SHP77 (cell line): ENCODE results near the gene RASGRP2.

Experiments
- DNase-seq, 2 experiments: peaks; one replicate each; lab custom pipeline; 2025; lab: John Stamatoyannopoulos, UW

Gene RASGRP2

DNA sequence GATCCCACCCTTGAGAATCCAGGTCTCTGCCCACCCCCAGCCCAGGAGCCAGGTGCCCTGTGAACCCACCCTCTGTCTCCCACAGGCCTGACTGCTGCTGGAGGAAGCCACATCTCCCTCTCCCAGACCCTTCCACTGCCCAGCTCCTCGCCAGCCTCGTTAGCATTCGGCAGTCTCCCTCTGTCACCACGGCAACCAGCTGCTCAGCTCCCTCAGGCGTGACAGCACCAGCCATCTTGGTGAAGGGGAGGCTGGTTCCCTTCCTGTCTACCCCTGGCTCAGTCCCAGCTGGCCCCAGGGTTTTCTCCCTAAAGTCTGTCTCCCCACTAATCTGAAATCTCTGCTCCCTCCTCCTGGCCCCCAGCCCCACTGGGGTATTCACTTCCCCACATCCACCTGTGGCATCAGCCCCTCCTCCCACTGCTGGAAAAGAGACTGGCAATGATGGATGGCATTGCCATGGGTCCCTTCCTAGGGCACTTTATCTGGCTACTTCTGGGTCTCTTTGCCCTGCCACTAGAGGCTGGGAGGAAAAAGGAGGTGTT, 49.0 kb downstream of the RASGRP2 start:
- DNase-seq, result peak; percentile 58 to 65

DNA sequence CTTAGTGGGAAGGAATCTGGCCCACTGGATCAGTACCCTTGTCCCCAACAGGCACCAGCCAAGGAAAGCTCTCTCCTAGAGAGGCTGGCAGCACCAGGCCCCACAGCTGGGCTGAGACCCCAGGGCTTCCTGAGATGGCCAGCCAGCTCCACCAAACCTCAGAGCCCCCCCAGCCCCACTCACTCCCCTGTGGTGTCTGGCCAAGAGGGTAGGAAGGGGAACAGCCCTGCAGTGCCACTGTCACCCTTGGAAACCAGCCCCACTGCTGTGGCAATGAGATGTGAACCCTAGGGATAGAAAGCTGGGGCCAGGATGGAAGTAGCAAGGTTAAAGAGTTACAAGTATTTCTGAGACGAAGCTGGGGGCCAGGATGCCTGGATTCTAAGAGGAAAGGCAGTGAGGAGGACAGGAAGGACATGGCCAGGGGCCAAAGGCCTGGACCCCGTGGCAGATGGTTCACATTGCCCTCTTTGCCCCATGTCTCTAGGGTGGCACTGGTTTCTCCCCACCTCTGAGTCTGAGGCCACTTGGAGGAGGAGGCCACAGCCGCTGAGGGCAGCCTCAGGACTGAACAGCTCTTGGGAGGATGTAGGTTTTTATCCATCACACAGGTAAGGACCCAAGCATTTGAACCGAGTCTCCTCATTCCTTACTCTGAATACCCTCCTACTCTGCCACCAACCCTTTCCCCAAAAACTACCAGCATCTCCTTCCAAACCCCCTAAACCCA, 49.8 kb downstream of the RASGRP2 start:
- no peak for DNase-seq

DNA sequence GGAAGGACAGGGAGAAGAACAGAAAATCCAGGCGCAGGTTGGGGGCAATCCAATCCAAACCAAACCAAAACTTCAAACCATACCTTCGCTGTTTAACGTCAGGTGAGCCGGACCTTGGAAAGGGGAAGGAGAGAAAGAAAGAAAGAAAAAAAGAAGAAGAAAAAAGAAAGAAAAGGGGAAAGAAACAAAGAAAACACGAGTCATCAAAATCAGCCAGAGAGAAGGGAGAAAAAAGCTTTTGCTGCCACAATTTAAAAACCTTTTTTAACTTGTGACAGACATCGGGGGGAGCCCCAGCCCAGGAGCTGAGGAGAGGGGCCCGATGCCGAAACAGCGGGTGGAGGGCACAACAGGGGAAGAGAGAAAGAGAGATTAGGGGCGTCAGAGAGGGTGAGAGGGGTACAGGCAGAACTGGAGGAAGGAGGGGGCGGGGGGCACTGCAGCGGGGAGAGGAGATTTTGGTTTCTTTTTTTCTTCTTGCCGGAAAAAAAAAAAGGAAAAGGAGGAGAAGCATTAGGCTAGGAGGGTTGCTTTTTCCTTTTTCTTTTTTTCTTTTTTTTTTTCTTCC, 51.1 kb downstream of the RASGRP2 start:
- DNase-seq, result no peak

DNA sequence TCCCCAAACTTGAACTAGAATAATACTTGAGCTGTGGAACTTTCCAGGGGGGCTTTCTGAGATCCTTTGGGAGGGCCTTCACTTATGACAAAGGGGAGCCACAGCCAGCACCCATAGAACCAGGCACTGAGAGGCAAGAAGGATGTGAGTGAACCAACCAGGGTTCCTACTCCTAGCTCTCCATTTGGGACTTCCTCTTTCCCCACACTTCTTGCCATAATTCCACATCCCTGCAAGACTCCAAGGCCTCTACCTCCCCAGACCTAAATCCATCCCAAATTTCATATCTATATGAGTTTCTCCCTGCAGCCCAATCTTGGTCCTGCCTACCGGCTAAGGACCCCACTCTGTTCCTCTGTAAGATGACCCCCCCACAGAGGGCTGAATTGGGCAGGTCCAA, 52.4 kb downstream of the RASGRP2 start:
- no peak for DNase-seq

DNA sequence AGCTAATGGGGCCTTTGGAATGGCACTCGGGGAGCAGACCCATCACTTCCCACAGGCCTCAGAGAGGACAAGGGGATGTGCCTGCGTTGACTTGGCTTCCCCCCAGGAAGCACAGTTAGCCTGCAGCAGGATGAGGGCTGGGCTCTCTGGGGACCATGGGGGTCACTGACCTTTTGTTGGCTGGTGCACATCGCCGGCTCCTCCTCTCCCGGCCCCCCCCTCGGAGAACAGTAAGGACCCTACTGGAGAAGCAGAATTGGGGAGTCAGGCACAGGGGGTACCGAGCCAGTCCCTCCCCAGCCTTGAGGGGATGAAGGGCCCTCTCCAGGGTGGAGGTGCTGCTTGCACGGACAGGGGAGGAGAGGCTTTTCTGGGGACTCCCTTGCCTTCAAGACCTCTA, 53.7 kb downstream of the RASGRP2 start:
- DNase-seq, result no peak

DNA sequence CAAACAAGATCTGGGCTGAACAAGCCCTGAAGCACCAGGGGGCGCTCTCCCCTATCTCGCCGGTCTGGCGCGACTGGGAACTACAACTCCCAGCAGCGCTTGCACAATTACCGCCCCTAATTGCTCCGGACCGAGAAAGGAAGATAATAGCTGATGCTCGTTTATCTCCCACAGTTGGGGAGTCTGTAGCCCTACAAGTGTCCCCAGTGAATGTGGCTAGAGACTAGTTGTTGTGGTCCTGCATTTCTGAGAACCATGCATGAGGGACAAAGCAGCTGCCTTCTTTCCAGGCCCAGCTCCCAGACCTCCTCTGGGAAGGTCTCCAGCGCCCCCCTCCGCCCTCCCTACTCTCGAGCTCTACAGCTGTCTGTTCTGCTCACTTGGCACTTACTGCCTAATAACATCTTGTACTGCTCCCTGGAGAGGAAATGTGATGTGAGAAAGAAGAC, 55.4 kb downstream of the RASGRP2 start:
- peak; percentile 83 for DNase-seq

DNA sequence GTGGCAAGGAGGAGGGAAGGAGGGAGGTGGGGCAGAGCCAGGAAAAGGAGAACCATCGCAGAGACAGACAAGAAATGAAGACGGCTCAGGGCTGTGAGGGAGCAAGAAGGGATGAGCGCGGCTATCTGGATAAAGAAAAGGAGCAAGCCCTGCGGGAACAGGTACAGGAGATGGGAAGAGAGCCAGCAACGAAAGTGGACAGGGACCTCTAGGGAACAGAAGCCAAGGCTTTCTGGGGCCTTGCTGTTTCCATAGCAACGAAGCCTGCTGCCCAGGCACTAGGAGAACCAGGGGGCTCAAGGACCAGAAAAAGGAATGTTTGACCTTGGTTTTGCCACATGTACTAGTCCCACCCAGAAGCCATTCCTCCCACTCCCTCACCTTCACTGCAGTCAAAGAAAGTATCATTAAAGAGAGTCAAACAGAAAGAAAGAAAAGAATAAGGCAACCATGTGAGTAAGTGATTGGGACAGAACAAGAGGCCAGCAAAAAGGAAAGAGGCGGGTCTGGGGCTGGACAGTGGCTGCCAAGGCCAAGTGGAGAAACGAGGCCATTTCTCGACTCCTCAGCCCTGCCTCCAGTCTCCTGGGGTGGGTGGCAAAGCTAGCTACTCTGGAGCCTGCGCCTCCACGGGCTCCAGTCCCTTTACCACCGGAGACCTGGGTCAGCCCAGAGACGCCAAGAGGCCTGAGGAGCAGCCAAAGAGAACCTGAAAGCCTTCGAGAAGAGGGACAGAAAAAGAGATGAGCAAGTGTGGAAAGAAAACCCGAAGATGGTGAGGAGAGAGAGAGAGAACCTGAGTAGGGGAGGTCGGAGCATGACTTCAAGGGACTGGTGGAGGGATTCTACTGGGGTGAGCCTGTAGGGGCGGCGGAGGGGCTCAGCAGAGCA, 56.1 kb downstream of the RASGRP2 start:
- no peak for DNase-seq

DNA sequence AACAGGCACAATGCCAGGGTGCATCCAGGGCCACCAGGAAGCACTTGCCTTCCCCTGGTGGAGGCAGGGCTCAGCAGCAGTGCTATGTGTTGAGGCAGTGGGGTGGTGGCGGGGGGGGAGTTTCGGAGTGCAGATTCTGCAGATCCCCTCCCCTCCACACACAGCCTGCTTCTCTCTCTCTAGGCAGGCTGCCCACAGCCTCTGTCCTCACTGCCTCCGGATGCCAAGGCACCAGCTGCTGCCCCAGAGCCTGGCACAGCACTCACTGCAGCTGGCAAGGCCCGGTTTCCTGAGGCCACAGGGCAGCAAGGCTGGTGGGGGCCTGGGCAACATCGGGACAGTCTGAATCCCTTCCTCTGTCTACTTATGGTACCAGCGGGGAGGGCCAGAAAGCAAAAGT, 56.7 kb downstream of the RASGRP2 start:
- DNase-seq, result no peak

DNA sequence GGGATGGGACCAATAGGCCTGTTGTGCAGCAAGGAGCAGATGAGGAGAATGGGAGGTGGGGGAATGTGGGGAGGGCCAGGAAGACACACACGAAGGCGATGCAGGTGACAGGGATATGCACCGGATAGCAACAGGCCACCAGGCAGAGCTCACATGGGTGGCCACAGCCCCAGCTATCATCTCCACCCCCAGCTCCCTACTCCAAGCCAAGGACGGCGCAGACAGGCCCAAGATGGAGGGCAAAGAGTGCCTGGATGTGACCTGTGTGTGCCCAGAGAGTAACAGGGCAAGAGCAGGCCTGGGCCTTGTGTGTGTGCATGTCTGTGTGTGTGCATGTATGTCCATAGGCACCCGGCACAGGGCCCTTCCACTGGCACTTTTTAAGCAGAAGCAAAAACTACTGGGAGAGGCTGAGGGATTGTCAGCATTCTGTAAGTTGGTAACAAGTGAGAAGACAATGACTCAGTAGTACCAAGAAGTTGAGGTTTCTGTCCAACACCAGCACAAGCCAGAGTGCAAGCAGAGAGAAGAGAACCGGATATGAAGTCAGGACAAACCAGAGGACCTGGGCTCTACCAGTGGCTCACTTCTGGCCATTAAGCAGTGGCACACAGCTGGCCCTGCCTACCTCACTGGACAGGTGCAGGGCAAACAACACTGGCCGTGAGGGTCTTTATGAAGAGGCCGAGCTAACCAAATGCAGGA, 57.3 kb downstream of the RASGRP2 start:
- no peak for DNase-seq

DNA sequence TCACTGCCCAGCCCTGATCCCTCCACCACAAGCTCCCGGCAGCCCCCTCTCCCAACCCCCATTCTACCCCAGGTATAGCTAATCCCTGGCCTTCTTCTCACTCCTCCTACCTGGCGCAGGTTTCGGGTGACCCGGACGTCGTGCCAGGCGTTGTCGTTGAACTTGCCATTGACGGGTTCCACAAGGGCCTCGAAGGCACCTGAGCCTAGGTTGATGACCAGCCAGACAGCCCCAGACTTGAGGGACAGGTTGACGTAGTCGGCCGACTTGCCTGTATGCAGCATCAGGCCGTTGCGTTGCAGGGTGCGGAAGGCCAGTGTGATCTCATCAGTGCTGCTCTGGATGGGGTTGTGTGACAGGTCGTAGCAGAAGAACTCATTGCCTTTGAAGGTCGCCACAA, 58.4 kb downstream of the RASGRP2 start:
- DNase-seq, result no peak

DNA sequence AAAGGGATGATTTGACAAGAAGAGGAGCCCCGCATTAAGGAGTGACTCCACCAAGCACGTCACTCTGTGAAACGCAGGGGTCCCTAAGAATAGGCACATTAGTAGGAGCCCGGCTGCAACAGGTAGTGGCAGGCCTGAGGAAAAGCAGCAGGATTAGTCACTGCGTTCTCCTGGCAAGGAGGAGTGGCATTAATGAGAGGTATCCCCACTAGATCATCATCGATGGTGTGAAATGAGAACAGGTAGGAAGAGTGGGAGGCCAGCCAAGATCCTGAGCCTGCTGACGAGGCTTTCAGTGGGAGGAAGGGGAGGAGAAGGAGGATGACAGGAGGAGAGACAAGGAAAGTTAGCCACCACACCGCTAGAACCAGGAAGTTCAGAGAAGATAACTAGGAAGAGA, 59.6 kb downstream of the RASGRP2 start:
- no peak for DNase-seq

DNA sequence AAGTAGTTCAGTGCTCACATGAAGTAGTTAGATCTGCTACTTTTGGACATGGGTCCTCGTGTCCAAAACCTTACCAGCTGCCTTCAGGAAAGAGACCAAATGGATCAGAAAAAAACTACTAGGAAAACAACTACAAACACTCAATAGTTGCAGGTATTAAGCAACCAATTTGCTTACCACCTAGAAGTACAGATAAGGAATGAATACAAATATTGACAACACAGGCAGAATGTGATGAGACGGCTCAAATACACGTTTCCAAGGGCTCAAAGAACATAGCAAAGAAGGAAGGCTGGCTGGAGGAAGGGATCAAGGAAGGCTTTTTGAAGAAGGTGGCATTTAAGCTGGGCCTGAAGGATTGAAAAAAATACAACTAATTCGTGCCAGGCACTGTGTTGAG, 62.8 kb downstream of the RASGRP2 start:
- DNase-seq, result no peak

DNA sequence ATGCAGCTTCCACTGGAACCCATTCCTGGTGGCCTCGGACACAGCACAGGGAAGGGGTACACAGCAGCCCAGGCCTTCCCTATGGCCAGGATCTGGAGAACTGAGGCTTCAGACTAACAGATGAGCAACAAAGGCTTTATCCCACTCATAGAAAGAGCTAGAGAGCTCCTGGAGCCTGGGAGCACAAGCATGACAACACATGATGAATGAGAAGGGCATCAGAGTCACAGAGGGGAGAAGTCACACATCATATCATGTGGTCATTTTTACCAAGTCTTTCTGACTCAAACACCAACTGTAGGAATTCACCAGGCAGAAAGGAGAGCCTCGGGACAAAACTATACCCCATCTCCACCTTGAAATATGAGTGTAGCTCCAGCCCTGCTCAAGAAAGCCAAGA, 64.1 kb downstream of the RASGRP2 start:
- DNase-seq, result no peak

DNA sequence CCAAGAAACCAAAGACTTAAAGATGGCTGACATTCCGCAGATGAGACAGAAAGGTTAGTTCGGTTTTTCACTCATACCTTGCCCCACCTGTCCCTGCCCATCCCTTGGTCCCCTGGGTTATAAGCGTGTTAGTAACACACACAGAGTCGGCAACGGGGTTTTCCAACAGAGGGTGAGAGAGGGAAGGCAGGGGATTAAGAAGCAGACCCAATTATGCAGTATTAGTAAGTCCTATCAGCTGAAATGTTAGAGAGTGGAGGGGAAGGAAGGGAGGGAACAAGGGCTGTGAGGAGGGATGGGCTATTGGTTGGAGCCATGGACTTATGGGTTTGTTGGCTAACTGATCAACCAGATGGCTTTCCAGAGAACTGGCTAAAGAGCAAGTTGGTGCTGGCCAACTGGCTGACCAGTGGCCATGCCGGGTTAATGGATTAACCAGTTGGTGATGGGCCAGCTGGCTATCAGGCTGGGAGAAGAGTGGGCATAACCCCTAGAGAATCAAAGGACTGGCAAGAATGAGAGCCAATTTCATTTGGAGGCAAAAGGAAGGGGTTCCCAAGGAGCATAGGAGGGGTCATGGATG, 66.4 kb downstream of the RASGRP2 start:
- no peak for DNase-seq
